HepG2 (cell line): ENCODE measurements around the gene YWHAH. TPM values are rescaled to one million over a fixed set of nuclear protein-coding genes. Genes with fewer than 3 reads are reported as not detected.

Source experiments
- ARNT2 ChIP-seq: sonication (generic); formaldehyde crosslinking; IDR thresholded peaks from 2 replicates; pipeline ENCODE4 v1.8.0; 2022; ENCODE audit warnings: mild to moderate bottlenecking, low read depth, missing genetic modification reagents, moderate library complexity
- CREB1 ChIP-seq, 2 experiments: fragments of 450-650 bp in 1 of 2; IDR thresholded peaks; 2 replicates each; pipeline ENCODE4 v1.6.1; 2016 to 2017; ENCODE audit warnings: control low read depth in 1 of 2, mild to moderate bottlenecking in 1 of 2, missing compliant biosample characterization in 1 of 2, missing genetic modification characterization in 1 of 2
- CREBL2 ChIP-seq: sonication (generic); formaldehyde crosslinking; IDR thresholded peaks from 2 replicates; pipeline ENCODE4 v1.8.1; 2023; ENCODE audit warnings: missing genetic modification reagents, mild to moderate bottlenecking, borderline replicate concordance
- DMTF1 ChIP-seq: sonication (generic); formaldehyde crosslinking; IDR thresholded peaks from 2 replicates; pipeline ENCODE4 v1.4.0; 2020; ENCODE audit warnings: mild to moderate bottlenecking, missing genetic modification reagents
- JARID2 ChIP-seq: sonication (generic); formaldehyde crosslinking; IDR thresholded peaks from 2 replicates; pipeline ENCODE4 v1.8.1; 2023; ENCODE audit warnings: missing genetic modification reagents, inconsistent platforms; ENCODE audit not compliant: insufficient replicate concordance
- ZFP1 ChIP-seq: IDR thresholded peaks from 2 replicates; pipeline ENCODE4 v1.6.1; 2016
- ZNF296 ChIP-seq: sonication (generic); formaldehyde crosslinking; conservative IDR thresholded peaks from 2 replicates; pipeline ENCODE4 v1.5.0; 2020; ENCODE audit warnings: mild to moderate bottlenecking, missing genetic modification reagents
- ZNF432 ChIP-seq: sonication (generic); formaldehyde crosslinking; IDR thresholded peaks from 2 replicates; pipeline ENCODE4 v1.5.0; 2020; ENCODE audit warnings: missing genetic modification reagents, mild to moderate bottlenecking, borderline replicate concordance
- ZNF557 ChIP-seq: sonication (generic); formaldehyde crosslinking; IDR thresholded peaks from 2 replicates; pipeline ENCODE4 v1.4.0; 2020; ENCODE audit warnings: missing genetic modification reagents
- ZNF773 ChIP-seq: sonication (generic); formaldehyde crosslinking; IDR thresholded peaks from 2 replicates; pipeline ENCODE4 v1.4.0; 2020; ENCODE audit warnings: missing genetic modification reagents, borderline replicate concordance
- ZNF800 ChIP-seq: sonication (generic); formaldehyde crosslinking; IDR thresholded peaks from 2 replicates; pipeline ENCODE4 v1.4.0; 2020; ENCODE audit warnings: missing genetic modification reagents
- polyA plus RNA-seq, 8 experiments: library from polyadenylated mRNA; depleted of rRNA in 3 of 8; stranded (reverse) in 7 of 8; unstranded in 1 of 8; fragments of >200 nt; fragmentation: Illumina TruSeq in 4 of 8; extraction: Trizol in 4 of 8; gene quantifications; 2 replicates each; pipeline versions ENCODE4 v1.2.1 to v1.2.3, GENCODE V29; 2011 to 2016; ENCODE audit warnings: low read depth in 4 of 8, missing spikeins in 1 of 8, mixed read lengths in 1 of 8; ENCODE audit not compliant: insufficient read depth in 1 of 8
- total RNA-seq, 5 experiments: library from RNA; depleted of rRNA; stranded (reverse); fragments of >200 nt; fragmentation: Illumina TruSeq; extraction: Trizol; gene quantifications; 2 replicates each; pipeline ENCODE4 v1.2.3, GENCODE V29; 2016; ENCODE audit warnings: low read depth in 1 of 5

Gene YWHAH
- total and polyA plus RNA-seq, 2 of the 13 experiments (the other 11 are each of a cell fraction or from before 2014, with no cell fraction given), result 35.6 to 92.7 TPM

- no peak for TF ChIP-seq ZNF800 (CRISPR knock-in tag)
- TF ChIP-seq CREBL2 (CRISPR knock-in tag), result no peak
- TF ChIP-seq JARID2 (CRISPR knock-in tag), result no peak
- TF ChIP-seq ZNF557 (CRISPR knock-in tag), result no peak
- TF ChIP-seq CREB1 (IDR thresholded peaks at IDR 0.05), result no peak
- TF ChIP-seq CREB1 (CRISPR knock-in tag; IDR thresholded peaks at IDR 0.05), result no peak
- no peak for TF ChIP-seq ZNF432 (CRISPR knock-in tag)
- no peak for TF ChIP-seq ARNT2
- no peak for TF ChIP-seq ZNF296 (CRISPR knock-in tag)
- TF ChIP-seq DMTF1 (CRISPR knock-in tag), result no peak
- no peak for TF ChIP-seq ZFP1 (CRISPR knock-in tag)
- no peak for TF ChIP-seq ZNF773 (CRISPR knock-in tag)
These were observed 46.9 kb downstream of the YWHAH start (continued) for GRCh38 chr22:31991102-31991839.
